SK-N-SH (cell line): ENCODE measurements around the gene PDIK1L. TPM values are rescaled to one million over a fixed set of nuclear protein-coding genes. Genes with fewer than 3 reads are reported as not detected.

Source experiments
- CTCF ChIA-PET: fragments of 300-600, 350-600 bp; formaldehyde crosslinking; extraction: SDS; loops from one replicate; lab custom pipeline; 2021; lab: Yijun Ruan, JAX
- POLR2A ChIA-PET: fragments of 350-600 bp; sonication (Branson Sonifier 250); formaldehyde crosslinking; extraction: SDS; loops from one replicate; lab custom pipeline; 2020; ENCODE audit warnings: antibody characterized with exemption, inconsistent platforms; lab: Yijun Ruan, JAX
- DNase-seq: peaks from one replicate; pipeline ENCODE4 v3.0.0; 2012
- H2AFZ ChIP-seq: fragments of 200-600 bp; sonication (generic); 2 replicates; pipeline ENCODE4 v1.8.1; 2016; ENCODE audit warnings: antibody characterized with exemption, mild to moderate bottlenecking, low read depth
- H3F3A ChIP-seq: fragments of 200-600 bp; sonication (generic); replicated peaks from 2 replicates; pipeline ENCODE3; 2016; ENCODE audit warnings: antibody characterized with exemption, mild to moderate bottlenecking; ENCODE audit not compliant: insufficient read depth
- H3K27ac ChIP-seq, 2 experiments: fragments of 200-500 bp in 1 of 2; fragments of 200-600 bp in 1 of 2; sonication (Bioruptor generic) in 1 of 2; sonication (generic), shearing (Covaris generic) in 1 of 2; 2 replicates each; pipeline versions ENCODE4 v1.5.1 to v1.6.1; 2014 to 2016; ENCODE audit warnings: low read depth in 2 of 2, inconsistent platforms in 1 of 2, low read length in 1 of 2, mild to moderate bottlenecking in 1 of 2, mixed read lengths in 1 of 2
- H3K27me3 ChIP-seq: fragments of 200-600 bp; sonication (generic), shearing (Covaris generic); 2 replicates; pipeline ENCODE4 v1.6.1; 2016; ENCODE audit warnings: mixed run types; ENCODE audit not compliant: insufficient read depth
- H3K36me3 ChIP-seq, 2 experiments: fragments of 200-500 bp in 1 of 2; fragments of 200-600 bp in 1 of 2; sonication (Bioruptor generic) in 1 of 2; sonication (generic) in 1 of 2; replicated peaks in 1 of 2; 2 replicates each; pipeline versions ENCODE3 to v1.5.1; 2014 to 2016; ENCODE audit warnings: low read length in 1 of 2, mild to moderate bottlenecking in 1 of 2; ENCODE audit not compliant: insufficient read depth in 2 of 2, control insufficient read depth in 1 of 2
- H3K4me1 ChIP-seq, 2 experiments: fragments of 200-500 bp in 1 of 2; fragments of 200-600 bp in 1 of 2; sonication (Bioruptor generic) in 1 of 2; sonication (generic), shearing (Covaris generic) in 1 of 2; 2 replicates each; pipeline versions ENCODE4 v1.5.1 to v1.6.1; 2014 to 2016; ENCODE audit warnings: low read depth in 1 of 2, low read length in 1 of 2, mixed run types in 1 of 2; ENCODE audit not compliant: insufficient read depth in 2 of 2, control insufficient read depth in 1 of 2
- H3K4me2 ChIP-seq: fragments of 200-600 bp; sonication (generic), shearing (Covaris generic); 2 replicates; pipeline ENCODE4 v1.6.1; 2017; ENCODE audit warnings: mixed run types
- H3K4me3 ChIP-seq, 2 experiments: fragments of 200-500 bp in 1 of 2; fragments of 200-600 bp in 1 of 2; sonication (Bioruptor generic) in 1 of 2; sonication (generic), shearing (Covaris generic) in 1 of 2; 2 replicates each; pipeline versions ENCODE4 v1.5.1 to v1.8.1; 2014 to 2016; ENCODE audit warnings: low read depth in 2 of 2, inconsistent platforms in 1 of 2, low read length in 1 of 2, mild to moderate bottlenecking in 1 of 2, mixed read lengths in 1 of 2, moderate library complexity in 1 of 2
- H3K79me2 ChIP-seq: fragments of 200-600 bp; sonication (generic); 2 replicates; pipeline ENCODE4 v1.8.1; 2017; ENCODE audit warnings: mild to moderate bottlenecking; ENCODE audit not compliant: insufficient read depth
- H3K9ac ChIP-seq: fragments of 200-600 bp; sonication (generic); 2 replicates; pipeline ENCODE4 v1.6.1; 2017; ENCODE audit warnings: mixed run types
- H3K9me2 ChIP-seq: fragments of 200-600 bp; sonication (generic); 2 replicates; pipeline ENCODE4 v1.6.1; 2017; ENCODE audit warnings: mixed run types
- H3K9me3 ChIP-seq: fragments of 200-600 bp; sonication (generic); 2 replicates; pipeline ENCODE4 v1.6.1; 2017; ENCODE audit warnings: mixed run types, mild to moderate bottlenecking, moderate library complexity
- H4K20me1 ChIP-seq: fragments of 200-600 bp; sonication (generic); 2 replicates; pipeline ENCODE4 v1.6.1; 2017; ENCODE audit warnings: mild to moderate bottlenecking, mixed run types; ENCODE audit not compliant: insufficient read depth
- ELF1 ChIP-seq: IDR thresholded peaks from 2 replicates; pipeline ENCODE4 v1.4.0; 2012
- EZH2phosphoT487 ChIP-seq: fragments of 200-600 bp; sonication (generic); IDR thresholded peaks from 2 replicates; pipeline ENCODE4 v1.6.1; 2017; ENCODE audit warnings: low read depth, mixed run types, mild to moderate bottlenecking, antibody characterized with exemption, moderate library complexity, borderline replicate concordance
- FOXJ3 ChIP-seq: sonication (generic); formaldehyde crosslinking; IDR thresholded peaks from 2 replicates; pipeline ENCODE4 v1.5.1; 2020; ENCODE audit warnings: mild to moderate bottlenecking, missing genetic modification reagents
- FOXM1 ChIP-seq: IDR thresholded peaks from 2 replicates; pipeline ENCODE4 v1.4.0; 2012; ENCODE audit warnings: low read depth, mild to moderate bottlenecking
- GABPA ChIP-seq: IDR thresholded peaks from 2 replicates; pipeline ENCODE4 v1.4.0; 2012; ENCODE audit warnings: low read depth, mild to moderate bottlenecking
- JUND ChIP-seq: IDR thresholded peaks from 2 replicates; pipeline ENCODE4 v1.4.0; 2012
- MEF2A ChIP-seq: IDR thresholded peaks from 2 replicates; pipeline ENCODE4 v1.4.0; 2012; ENCODE audit warnings: low read depth, borderline replicate concordance
- MXI1 ChIP-seq: IDR thresholded peaks from 2 replicates; pipeline ENCODE4 v1.6.1; 2012; ENCODE audit warnings: mild to moderate bottlenecking, low read depth, low read length, improper control_type of control experiment
- NFIC ChIP-seq: IDR thresholded peaks from 2 replicates; pipeline ENCODE4 v1.4.0; 2012; ENCODE audit warnings: borderline replicate concordance
- NRF1 ChIP-seq: IDR thresholded peaks from 2 replicates; pipeline ENCODE4 v1.6.1; 2012; ENCODE audit warnings: low read depth, mild to moderate bottlenecking, low read length
- RCOR1 ChIP-seq: fragments of 150-350 bp; IDR thresholded peaks from 2 replicates; pipeline ENCODE4 v1.6.1; 2017; ENCODE audit warnings: antibody characterized with exemption, low read length
- SMC3 ChIP-seq: IDR thresholded peaks from 2 replicates; pipeline ENCODE4 v1.6.1; 2012; ENCODE audit warnings: low read depth, low read length, improper control_type of control experiment
- TAF1 ChIP-seq: IDR thresholded peaks from 2 replicates; pipeline ENCODE4 v1.6.1; 2012; ENCODE audit warnings: low read depth, mild to moderate bottlenecking, low read length, moderate library complexity, borderline replicate concordance
- WGBS: methylation state at CpG from one replicate; pipeline ENCODE4 v1.1.6; 2017; ENCODE audit warnings: low lambda C conversion rate; 5-methylcytosine and 5-hydroxymethylcytosine counted together
- polyA plus RNA-seq, 3 experiments: library from polyadenylated mRNA; depleted of rRNA; stranded (reverse); fragments of >200 nt; gene quantifications; 2 replicates each; pipeline ENCODE4 v1.2.3, GENCODE V29; 2012
- TF ChIP-seq, protein P1 (sequence below): IDR thresholded peaks from 2 replicates; pipeline ENCODE4 v1.4.0; 2012; ENCODE audit warnings: low read depth, borderline replicate concordance
- TF ChIP-seq, protein P2 (sequence below): IDR thresholded peaks from 2 replicates; pipeline ENCODE4 v1.6.1; 2012; ENCODE audit warnings: mild to moderate bottlenecking, low read depth, low read length, moderate library complexity
- TF ChIP-seq, protein P3 (sequence below): fragments of 150-350 bp; IDR thresholded peaks from 2 replicates; pipeline ENCODE4 v1.6.1; 2017; ENCODE audit warnings: antibody characterized with exemption, low read length, low read depth, borderline replicate concordance

The PDIK1L gene
- polyA plus RNA-seq, 1 of the 3 experiments (the other 2 are of a cell fraction), result 1.2 TPM

DNA sequence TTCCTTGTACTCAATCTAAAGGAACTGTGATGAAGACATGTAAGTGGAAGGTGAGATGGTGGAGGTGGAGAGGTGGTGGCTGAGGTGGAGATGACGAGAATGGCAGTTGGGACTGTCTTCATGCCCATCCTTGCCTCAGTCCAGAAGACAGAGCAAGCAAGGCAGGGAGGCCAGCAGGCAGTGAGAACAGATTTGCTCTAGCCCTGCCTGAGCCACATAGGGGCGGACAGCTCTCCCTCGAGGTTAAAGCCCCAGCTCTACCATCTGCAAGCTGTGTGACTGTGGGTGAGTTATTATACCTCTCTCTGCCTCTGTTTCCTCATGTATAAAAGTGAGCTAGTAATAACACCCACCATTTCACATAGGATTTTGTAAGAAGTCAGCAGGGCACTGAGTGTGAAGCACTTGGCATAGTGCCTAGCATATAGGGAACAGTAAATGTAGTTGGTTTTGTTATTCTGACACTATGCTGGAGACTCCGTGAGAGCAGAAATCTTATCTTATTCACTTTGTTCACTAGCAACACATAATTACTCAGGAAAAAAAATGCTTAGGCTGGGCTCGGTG is 42.4 kb downstream of the PDIK1L start:
- no peaks in the 10 kb centered on the region for H3K36me3 ChIP-seq
- H4K20me1 ChIP-seq, result no peaks in the 10 kb centered on the region
- no peak overlapping the region for H3K4me2 ChIP-seq
- H2AFZ ChIP-seq, result no peak overlapping the region
- TF ChIP-seq FOXM1 (no peak), ELF1 (no peak), EZH2phosphoT487 (no peak), NRF1 (no peak), MXI1 (no peak), GABPA (no peak), JUND (no peak), SMC3 (no peak), MEF2A (no peak), NFIC (no peak), RCOR1 (no peak), FOXJ3 (no peak), TAF1 (no peak)
- TF ChIP-seq, protein P1, sequence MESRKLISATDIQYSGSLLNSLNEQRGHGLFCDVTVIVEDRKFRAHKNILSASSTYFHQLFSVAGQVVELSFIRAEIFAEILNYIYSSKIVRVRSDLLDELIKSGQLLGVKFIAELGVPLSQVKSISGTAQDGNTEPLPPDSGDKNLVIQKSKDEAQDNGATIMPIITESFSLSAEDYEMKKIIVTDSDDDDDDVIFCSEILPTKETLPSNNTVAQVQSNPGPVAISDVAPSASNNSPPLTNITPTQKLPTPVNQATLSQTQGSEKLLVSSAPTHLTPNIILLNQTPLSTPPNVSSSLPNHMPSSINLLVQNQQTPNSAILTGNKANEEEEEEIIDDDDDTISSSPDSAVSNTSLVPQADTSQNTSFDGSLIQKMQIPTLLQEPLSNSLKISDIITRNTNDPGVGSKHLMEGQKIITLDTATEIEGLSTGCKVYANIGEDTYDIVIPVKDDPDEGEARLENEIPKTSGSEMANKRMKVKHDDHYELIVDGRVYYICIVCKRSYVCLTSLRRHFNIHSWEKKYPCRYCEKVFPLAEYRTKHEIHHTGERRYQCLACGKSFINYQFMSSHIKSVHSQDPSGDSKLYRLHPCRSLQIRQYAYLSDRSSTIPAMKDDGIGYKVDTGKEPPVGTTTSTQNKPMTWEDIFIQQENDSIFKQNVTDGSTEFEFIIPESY, result no peak
- TF ChIP-seq, protein P2, sequence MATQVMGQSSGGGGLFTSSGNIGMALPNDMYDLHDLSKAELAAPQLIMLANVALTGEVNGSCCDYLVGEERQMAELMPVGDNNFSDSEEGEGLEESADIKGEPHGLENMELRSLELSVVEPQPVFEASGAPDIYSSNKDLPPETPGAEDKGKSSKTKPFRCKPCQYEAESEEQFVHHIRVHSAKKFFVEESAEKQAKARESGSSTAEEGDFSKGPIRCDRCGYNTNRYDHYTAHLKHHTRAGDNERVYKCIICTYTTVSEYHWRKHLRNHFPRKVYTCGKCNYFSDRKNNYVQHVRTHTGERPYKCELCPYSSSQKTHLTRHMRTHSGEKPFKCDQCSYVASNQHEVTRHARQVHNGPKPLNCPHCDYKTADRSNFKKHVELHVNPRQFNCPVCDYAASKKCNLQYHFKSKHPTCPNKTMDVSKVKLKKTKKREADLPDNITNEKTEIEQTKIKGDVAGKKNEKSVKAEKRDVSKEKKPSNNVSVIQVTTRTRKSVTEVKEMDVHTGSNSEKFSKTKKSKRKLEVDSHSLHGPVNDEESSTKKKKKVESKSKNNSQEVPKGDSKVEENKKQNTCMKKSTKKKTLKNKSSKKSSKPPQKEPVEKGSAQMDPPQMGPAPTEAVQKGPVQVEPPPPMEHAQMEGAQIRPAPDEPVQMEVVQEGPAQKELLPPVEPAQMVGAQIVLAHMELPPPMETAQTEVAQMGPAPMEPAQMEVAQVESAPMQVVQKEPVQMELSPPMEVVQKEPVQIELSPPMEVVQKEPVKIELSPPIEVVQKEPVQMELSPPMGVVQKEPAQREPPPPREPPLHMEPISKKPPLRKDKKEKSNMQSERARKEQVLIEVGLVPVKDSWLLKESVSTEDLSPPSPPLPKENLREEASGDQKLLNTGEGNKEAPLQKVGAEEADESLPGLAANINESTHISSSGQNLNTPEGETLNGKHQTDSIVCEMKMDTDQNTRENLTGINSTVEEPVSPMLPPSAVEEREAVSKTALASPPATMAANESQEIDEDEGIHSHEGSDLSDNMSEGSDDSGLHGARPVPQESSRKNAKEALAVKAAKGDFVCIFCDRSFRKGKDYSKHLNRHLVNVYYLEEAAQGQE, result no peak
- TF ChIP-seq, protein P3, sequence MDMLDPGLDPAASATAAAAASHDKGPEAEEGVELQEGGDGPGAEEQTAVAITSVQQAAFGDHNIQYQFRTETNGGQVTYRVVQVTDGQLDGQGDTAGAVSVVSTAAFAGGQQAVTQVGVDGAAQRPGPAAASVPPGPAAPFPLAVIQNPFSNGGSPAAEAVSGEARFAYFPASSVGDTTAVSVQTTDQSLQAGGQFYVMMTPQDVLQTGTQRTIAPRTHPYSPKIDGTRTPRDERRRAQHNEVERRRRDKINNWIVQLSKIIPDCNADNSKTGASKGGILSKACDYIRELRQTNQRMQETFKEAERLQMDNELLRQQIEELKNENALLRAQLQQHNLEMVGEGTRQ, result no peak
- H3K79me2 ChIP-seq, result no peaks in the 10 kb centered on the region
- POLR2A ChIA-PET, result no interaction called here
- no peaks in the 10 kb centered on the region for H3K9me2 ChIP-seq
- 78% methylated on average over 5 of the region's 5 CpGs for WGBS
- no peaks in the 10 kb centered on the region for H3F3A ChIP-seq
- H3K27me3 ChIP-seq, result peaks cover 11% of the 10 kb centered on the region; the same call in 1 of the 2 replicates
- H3K9ac ChIP-seq, result no peak overlapping the region
- no peak for DNase-seq
- H3K4me3 ChIP-seq, result no peak overlapping the region
- peaks cover 6 to 23% of the 10 kb centered on the region in 2 experiments; a peak in 1 of 4 replicates for H3K4me1 ChIP-seq
- no peaks in the 10 kb centered on the region for H3K9me3 ChIP-seq
- CTCF ChIA-PET, result interaction anchor here (1.0 to 13.7 kb wide), 4 partner anchors 7 to 118 kb away, joined by 3 to 131 read pairs (median 12); partner anchors contain the start of gene ZNF593
- no peak overlapping the region for H3K27ac ChIP-seq
